Activated CD4-positive, alpha-beta T cell treated with anti-CD3 and anti-CD28 coated beads for 48 hours (primary cell): ENCODE results near the gene CCDC8.
A peak's percentile ranks its signal among the peaks of the same experiment; 100 is the strongest.
"Not testable (repeated sequence)": the region's sequence is repeated elsewhere in the genome, so short reads cannot be mapped to it uniquely, and the experiment has no call there.

Experiments
- DNase-seq: peaks from one replicate; pipeline ENCODE4 v3.0.0-alpha.2; 2020

Gene CCDC8

DNA sequence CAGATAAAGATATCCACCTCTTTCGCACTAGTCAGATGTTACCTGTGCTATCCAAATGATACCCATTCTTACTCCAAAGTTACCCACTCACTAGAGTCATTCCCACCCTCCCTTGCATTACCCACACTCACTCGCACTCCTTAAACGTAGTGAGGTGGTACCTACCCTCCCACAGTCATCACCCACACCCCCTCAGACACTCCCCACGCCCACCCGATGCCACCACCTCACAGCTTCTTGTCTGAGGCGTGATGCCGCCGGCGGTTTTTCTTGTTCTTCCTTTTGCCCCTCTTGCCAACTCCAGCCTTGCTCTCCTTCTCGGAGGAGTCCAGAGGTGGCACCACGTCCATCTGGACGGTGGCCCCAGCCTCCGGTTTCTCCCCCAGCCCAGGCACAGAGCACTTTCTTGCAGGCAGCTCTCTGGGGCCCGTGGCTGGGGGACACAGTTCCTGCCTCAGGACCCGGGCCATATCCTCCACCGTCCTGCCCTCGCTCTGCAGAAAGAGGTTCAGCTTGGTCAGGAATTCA lies 14.2 kb upstream of the CCDC8 start:
- no peak for DNase-seq

DNA sequence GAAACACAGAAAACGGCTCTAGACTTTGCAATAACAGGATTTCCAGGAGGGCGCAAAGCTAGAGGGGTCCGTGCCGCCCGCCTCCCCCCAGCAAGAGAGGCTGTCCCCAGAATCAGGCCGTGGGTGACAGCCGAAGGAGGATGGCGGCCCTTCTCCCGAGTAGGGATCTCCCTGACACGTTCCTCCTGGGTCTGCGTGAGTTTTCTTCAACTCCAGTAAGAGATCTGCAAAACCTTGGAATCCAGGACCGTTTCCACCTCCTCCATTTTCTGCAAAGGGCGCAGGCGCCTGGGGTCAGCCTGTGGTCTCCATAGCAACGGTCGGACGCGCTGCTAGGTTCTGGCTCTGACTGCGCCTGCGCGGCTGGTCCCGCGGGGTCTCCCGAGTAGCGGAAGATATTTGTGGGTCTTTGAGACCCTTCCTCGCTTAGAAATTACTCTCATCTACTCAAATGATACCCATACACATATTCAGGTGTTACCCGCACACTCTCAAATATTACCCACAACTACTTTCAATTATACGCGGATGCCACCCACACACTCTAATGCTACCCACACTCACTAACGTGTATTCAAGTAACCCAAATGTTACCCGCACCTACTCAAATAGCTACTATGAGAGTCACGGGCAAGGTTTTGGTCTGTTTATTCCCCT lies 13.3 kb upstream of the CCDC8 start:
- DNase-seq = peak; percentile 54

DNA sequence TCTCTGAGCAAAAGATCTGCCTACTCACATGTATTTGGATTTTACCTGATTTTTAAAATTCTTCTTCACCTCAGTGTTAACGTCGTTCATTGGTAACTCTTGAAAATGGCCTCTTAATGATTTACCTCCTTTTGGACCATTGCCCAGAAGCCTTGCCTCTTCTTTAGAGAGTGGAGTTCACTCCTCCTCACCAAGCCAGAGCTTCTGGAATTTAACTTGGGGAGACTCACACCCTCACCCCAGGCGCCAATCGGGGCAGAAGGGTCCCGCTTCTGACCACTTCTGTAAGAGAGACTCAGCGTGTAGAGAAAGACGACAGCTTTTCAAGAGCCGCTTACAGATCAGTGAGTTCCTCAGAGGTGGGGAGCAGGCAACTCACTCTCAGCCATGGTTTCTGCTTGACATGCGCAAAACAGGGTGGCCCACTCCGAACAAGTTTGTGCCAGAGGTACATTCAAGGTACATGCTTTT lies 12.7 kb upstream of the CCDC8 start:
- DNase-seq = no peak

DNA sequence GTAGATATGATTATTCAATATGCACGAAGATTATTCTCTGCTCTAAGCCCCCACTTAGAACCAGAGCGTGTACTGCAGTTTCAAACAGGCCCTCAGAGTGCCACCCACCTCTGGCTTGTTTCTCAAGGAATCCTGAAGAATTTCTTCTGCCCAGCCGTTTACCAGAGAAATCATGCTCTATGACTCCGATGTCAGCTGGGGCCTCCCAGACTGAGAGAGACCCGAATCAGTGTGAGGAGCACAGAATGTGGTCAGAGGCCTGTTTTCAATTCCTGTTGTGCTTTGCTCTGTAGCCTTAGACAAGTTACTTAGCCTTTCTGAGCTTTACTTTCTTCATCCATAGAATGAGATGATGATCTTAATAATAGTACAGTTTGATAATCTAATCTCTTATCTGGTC lies 9.8 kb upstream of the CCDC8 start:
- no peak for DNase-seq

DNA sequence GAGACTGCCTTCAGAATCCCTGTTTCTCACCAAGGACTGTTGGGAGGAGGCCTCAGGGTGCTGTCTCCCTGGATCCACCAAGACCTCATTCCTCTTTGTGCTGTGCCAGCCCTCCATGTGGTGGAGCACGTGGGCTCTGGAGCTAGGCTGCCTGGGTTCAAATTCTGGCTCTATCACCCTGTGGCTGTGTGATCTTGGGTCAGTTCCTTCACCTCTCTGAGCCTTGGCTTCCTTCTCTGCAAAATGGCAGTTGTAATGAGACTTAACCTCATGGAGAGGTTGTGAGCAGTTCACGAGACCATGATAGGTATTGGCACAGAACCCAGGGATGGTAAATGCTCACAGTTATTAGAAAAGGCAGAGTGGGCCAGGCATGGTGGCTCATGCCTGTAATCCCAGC lies 9.0 kb upstream of the CCDC8 start:
- DNase-seq = no peak

DNA sequence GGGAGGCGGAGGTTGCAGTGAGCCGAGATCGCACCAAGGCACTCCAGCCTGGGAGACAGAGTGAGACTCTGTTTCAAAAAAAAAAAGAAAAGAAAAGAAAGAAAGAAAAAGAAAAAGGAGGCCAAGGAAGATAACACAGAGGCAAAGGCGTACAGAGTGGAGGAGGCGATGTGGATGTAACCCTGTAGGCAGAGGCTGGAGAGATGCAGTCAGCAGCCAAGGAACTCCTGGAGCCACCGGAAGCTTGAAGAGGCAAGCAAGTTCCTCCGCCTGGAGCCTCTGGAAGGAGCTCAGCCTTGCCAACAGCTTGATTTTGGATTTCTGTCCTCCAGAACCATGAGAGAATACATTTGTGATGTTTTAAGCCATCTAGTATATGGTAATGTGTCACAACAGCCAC lies 6.7 kb upstream of the CCDC8 start:
- DNase-seq = no peak

DNA sequence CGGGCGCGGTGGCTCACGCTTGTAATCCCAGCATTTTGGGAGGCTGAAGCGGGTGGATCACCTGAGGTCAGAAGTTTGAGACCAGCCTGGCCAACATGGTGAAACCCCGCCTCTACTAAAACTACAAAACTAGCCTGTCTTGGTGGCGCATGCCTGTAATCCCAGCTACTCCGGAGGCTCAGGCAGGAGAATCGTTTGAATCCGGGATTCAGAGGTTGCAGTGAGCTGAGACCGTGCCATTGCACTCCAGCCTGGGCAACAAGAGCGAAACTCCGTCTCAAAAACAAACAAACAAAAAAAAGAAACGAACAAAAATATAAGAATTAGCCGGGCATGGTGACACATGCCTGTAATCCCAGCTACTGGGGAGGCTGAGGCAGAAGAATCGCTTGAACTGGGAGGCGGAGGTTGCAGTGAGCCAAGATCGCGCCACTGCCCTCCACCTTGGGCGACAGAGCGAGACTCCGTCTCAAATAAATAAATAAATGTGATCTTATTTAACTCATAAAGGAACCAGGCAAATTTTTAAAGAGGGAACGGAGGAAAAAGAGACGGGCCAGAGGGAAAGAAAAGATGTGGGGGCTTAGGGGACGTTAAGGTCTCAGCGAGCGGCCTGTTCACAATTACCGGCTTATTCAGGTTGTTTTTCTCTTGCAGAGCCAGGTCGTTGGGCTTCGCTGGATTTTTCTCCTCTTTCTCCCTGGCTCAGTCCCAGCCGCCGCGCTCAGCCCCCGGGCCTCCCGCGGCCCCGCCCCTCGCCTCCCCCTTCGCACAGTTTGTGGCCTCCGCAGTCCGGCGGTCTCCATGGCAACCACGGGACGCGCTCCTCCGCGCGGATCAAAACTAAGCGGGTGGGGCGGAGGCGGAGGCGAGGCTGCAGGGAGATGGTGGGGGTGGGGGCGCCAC lies 2.7 kb upstream of the CCDC8 start:
- not testable (repeated sequence) for DNase-seq

DNA sequence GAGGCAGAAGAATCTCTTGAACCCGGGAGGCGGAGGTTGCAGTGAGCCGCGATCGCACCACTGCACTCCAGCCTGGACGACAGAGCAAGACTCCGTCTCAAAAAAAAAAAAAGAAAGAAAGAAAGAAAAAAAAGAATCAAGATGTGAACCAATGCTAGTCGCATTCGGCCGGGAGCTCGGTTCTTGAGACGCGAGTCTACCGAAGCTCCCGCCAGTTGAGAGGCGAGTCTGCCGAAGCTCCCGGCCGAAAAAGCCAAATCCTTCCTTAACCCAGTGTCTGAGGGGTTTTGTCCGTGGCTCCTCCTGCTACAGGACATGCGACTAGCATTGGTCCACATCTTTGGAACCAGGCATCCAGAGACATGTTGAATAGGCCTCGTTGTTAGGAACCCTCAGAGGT lies 1.5 kb upstream of the CCDC8 start:
- not testable (repeated sequence) for DNase-seq

DNA sequence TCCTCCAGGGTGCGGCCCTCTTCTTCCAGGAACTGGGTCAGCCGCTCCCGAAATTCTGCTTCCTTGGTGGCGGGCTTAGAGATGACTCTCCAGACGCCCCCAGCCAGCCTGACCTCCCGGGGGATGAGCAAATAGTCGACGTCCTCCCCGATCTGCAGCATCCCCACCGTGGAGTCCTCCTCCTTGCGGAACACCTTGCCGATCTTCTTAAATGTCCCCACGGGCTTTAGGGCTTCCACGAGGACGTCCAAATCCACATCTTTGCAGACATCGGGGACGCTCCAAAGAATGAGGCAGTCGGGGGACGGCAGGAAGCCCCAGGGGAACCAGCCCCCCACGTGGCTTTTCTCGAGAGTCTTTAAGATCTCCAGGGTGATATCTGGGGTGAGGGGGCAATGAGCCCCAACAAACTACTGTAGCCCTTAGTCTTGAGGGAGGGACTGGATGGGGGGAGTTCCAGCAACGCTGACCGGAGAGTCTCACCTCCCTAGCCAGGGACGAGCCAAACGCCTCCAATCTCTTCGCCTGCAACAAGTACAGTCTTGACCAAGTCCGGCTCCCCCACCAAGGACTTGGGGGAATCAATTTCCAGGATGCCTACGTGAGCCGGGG lies 608 bp downstream of the CCDC8 start:
- no peak for DNase-seq

DNA sequence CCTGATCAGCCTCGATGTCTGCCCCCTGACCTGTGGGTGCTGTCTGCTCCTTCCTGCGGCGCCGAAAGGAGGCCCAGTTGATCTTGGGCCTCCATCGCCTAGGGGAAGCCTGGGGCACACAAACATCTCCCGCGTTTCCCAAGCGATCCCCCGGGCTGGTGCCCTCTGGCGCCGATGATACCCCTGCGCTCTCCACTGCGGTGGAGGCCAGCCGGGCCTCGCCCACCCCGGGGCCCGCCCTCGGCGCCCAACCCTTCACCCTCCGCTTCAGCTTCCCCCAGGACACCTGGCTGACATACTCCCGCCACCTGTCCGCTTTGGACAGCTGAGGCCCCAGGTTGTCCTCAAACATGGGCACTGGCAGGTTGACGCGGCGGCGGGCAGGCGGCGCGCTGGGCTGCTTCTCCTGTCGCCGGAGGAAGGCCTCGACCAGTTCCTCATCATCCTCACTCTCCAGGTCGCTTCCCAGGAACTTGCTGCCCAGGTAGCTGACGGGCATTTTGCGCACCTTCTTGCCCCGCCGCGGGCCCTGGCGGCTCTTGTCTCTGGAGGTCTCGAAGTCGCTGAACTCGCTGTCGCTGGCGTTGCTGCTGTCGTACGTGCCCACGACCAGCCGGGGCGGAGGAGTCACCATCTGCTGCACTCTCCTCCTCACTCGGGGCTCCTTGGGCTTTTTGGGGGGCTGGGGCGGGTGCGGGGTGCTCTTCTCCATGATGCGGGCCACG lies 1.3 kb downstream of the CCDC8 start:
- no peak for DNase-seq

DNA sequence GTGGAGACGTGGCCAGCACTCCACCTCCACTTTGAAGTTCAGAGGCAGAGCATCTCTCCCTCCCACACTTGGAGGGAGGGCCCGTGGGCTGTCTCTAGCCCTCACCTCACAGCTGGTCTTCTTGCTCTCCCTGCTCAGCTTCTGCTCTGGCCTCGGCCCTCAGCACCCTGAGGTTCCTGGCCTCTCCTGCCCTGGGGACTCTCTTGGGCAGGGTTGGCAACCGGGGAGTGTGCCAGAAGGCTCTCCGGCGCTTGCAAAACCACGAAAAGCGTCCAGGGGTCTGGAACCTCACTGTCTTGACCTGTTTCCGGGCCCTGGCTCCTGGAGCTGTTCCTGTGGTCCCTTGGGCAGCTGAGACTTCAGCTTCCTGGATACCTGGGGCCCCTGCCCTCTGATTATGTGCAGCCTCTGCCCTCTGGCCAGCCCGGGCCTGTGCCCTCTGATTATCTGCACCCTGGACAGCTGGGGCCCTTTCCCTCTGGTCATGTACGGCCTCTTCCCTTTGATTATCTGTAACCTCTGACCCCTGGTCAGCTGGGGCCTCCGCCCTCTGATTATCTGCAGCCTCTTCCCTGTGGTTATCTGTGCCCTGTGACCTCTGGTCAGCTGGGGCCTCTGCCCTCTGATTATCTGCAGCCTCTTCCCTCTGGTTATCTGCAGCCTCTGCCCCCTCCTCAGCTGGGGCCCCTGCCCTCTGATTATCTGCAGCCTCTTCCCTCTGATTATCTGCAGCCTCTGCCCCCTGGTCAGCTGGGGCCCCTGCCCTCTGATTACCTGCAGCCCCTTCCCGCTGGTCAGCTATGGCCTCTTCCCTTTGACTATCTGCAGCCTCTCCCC lies 2.1 kb downstream of the CCDC8 start:
- DNase-seq = no peak

DNA sequence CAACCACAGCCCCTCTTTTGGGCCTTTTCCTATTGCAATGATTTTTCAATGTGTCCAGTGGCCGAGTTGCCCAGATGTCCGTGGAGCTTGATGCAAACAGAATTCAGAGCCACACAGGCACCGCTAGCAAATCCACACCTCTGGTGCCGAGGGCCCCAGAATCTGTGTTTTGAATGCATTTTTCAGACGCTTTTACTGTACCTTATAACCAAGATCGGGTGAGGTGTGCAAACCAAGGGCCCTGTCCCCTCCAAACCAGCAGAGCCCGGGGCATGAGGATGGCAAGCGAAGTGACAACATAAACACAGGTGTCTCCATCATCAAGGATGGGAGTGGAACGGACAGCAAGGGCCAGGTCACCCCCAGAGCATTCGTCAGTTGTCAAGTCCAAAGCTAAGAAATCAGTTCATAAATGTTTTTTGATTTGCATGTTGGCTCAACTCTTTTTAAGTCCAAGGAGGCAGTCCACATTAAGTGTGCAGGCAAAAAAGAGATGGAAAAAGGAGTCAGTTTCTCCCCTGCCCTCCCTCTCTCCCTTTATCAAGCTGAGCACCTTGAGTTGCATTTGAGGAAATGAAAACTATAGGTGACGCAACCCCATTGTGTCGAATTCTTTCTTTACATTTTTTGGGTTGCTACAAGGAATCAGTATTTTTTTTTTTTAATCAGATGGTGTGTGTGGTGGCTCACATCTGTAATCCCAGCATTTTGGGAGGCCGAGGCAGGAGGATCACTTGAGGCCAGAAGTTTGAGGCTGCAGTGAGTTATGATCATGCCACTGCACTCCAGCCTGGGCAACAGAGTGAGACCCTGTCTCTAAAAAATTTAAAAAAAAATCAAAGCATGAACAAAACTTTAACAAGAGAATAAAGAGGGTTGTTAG lies 2.9 kb downstream of the CCDC8 start:
- no peak for DNase-seq

DNA sequence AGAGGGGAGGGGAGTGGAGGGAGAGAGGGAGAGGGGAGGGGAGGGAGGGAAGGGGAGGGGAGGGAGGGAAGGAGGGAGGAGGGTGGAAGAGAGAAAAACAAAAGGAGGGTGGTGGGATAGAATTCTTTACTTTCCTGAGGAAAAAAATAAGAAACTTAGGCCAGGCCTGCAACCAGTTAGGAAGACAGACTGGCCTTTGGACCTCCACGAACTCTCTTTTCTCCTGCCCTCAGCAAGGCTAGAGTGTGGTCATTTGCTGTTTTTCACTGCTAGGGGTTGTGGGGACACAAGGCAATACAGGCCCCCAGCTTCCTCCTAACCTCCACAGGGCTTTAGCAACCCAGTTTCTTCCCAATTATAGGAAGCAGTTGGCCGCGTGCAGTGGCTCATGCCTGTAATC lies 4.2 kb downstream of the CCDC8 start:
- DNase-seq = no peak

DNA sequence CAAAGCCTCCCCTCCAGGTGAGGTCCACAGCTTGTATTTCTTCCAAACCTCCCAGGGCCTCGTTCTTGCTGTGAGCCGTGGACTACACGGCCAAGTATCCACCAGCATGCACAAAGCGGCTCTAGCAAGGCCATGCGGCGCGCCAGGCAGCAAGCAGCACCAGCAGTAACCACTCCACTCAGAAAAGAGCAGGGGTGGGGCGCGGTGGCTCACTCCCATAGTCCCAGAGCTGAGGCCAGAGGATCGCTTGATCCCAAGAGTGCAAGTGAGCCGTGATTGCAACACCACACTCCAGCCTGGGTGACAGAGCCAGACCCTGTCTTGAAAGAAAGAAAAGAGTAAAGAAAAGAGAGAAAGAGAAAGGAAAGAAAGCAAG lies 4.7 kb downstream of the CCDC8 start:
- no peak for DNase-seq

DNA sequence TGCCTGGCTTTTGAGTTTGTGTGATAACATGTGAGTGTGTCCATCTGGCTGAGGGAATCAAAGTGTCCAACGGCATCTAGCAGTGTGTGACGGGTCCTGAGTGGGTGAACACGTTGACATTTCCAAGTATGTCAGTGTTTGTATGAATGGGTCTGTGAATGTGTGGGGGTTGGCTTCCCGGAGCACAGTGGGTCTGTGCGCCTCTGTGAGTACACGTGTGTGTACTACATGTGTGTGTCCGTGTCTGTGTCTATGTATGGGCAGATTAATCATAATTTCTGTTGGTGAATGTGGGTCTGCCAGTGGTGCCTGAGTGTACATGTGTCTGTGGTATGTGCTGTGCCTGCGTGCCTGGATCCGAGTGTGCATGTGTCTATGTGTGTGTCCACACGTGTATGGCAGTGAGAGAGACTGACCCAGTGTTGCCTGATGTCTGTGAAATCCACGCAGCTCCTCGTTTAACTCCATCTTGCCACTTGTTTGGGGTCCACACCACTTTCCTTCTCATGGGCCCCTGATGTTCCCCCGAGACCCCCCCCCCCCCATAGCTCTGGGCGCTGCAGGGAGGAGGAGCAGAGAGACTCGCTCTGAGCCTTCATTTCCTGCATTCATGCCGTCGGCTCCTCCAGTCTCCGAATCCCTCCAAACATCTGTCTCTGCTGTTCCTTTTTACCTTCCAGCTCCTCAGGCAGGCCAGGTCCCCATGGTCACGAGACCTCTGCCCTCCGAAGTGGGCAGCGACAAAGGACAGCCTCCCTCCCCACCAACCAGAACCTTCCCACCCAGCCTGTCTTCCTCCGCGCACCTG lies 5.3 kb downstream of the CCDC8 start:
- DNase-seq = no peak

DNA sequence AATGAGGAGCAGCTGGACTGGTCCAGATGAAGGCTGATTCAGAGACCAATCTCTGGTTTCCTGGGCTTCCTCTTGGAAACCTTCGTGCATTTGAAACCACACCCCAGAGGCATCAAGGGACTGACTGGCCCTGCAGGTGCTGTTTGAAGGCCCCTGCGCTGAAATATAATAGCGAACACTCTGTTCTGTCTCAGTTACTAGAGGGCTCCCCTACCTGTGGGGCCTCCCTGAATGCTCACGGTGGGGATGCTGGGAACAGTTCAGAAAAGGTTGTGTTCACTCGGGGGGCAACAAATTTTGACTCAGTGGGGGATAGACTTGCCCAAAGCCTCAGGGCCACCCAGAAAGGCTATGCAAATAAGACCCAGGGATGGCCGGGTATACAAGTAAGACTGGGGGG lies 6.4 kb downstream of the CCDC8 start:
- no peak for DNase-seq

DNA sequence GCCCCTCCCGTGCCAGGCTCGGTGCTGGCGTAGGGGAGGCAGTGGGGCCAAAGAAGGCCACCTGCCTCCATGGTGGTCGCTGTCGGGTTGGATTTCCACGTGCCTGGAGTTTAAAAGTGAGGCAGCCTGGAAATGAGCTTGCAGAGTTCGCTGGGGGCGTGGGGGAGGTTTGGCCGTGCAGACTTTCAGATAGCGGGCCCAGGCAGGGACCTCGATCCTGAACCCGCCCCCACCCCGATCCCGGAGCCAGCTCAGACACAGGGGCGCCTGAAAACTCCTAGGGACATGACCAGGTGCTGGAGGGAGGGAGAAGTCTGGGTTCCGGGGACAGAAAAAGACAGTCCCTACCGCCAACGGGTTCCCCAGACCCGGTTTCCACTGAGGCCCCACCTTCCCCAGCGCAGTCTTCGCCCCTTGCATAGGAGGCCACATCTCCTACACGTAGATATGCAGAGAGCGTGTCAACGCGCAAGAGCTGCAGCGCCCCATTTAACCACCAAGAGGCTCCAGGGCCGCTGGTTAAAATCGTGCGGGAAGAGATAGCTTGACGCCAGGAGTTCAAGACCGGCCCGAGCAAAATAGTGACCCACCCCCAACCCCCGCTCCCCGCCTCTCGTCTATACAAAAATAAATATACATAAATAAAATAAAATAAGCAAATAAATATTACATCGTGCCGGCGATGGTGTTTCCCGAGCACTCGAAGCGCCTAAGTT lies 8.5 kb downstream of the CCDC8 start:
- DNase-seq = peak; percentile 51

DNA sequence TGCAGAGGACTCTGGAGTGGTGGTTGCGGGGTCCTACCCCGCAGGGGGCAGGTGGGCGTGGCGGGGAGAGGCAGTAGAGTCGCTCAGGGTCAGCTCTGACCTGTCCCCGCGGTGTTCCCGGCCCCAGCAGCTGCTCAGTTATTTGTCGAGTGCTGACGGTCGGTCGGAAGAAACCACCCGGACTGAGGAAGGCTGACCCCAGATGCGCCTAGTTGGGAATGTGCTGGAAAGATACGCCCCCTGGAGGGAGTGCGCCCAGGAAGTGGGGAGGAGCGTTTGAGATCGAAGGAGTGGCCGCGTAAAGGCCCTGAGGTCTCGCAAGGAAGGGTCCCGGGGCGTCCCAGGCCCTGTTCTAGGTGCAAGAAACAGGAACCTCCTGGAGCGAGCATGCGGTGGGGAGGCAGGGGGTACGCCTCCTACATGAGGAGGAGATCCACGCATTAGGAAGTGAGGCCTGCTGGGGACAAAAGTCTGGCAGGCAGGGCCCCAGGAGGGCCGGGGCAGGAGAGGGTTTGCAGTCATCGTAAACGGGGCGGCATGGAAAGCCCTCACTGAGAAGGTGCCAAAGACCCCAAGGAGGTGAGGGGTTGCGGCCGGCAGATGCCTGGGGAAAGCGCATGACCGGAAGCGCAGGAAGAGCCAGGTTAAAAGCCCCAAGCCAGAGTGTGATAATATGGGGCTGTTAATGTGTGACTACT lies 9.2 kb downstream of the CCDC8 start:
- no peak for DNase-seq

DNA sequence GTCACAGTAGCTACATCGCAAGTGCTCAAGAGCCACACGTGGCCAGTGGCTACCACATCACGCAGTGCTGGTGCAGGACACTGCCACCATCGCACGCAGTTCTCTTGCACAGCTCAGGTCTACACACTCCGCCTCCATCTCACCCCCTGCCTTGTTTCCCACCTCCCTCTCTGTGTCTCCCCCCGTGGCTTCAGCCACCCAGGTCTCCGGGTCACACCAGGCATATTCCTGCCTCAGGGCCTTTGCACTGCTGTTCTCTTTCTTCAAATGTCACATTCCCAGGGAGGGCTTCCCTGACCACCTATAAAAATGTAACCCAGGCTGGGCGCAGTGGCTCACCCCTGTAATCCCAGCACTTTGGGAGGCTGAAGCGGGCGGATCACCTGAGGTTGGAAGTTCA lies 10.6 kb downstream of the CCDC8 start:
- DNase-seq = no peak
